Stomach (tissue), 4 donors: Measurements from ENCODE around the gene HOXB6.

Source experiments
- EP300 ChIP-seq: sonication (generic); formaldehyde crosslinking; IDR thresholded peaks from one replicate; pipeline ENCODE4 v1.6.1; 2017; ENCODE audit warnings: antibody characterized with exemption
- POLR2A ChIP-seq, 4 donors: fragments of 450-650 bp; IDR thresholded peaks; one replicate each; pipeline ENCODE4 v1.6.1; 2016; ENCODE audit warnings: antibody characterized with exemption in 4 of 4, control low read depth in 2 of 4, mild to moderate bottlenecking in 1 of 4, moderate library complexity in 1 of 4
- POLR2AphosphoS5 ChIP-seq, 3 donors: sonication (generic); formaldehyde crosslinking; IDR thresholded peaks; one replicate each; pipeline ENCODE4 v1.6.1; 2016; ENCODE audit warnings: antibody characterized with exemption in 3 of 3
- TF ChIP-seq, protein P1 (sequence below), 7 experiments: fragments of 450-650 bp in 4 of 7; fragments of 200-600 bp in 3 of 7; sonication (generic) in 3 of 7; IDR thresholded peaks; one replicate each; pipeline ENCODE4 v1.5.1; 2016 to 2019; ENCODE audit warnings: antibody characterized with exemption in 7 of 7, control low read depth in 2 of 7, mild to moderate bottlenecking in 1 of 7

DNA sequence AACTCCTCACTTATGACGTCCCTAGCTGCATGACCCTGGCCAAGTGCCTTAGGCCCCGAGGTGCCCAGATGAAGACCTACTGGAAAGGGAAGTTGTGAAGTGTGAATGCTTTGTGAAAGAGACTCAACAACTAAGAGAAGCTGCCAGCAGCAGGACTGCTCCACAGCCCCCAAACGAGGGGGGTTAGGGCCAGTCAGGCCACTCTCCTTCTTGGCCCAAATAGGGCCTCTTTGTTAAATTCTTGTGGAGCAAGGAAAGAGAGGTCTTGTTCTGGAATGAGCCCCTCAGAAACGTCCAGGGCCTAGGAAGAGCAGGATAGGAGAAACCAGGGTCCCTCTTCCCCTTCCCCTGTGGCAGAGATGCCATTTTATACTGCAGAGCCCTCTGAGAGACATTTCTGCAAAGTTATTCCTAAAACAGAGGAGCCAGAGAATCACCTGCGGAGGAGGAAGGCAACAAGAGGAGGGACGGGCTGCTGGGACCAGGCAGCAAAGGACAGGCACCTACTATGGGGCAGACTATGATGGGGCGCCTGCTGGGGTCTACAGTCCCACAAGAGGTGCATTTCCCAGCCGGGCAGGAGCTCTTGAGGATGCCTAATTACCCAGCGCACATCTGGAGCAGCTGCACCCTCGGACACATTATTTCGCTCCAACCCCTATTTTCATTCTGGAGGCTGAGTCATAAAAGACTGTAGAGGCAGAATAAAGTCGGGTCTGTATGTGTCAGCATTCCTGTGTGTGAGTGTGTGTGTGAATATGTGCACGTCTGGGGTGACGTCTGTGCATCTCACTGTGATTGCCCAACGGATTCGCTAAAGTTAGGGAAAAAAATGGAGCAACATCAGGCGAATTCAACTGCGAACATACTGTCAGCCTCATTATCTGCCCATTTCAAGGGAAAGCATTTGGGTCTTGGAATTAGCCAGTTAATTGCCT, 32.8 kb upstream of the HOXB6 start:
- TF ChIP-seq POLR2A (IDR thresholded peaks at IDR 0.05), result no peak
- TF ChIP-seq, protein P1, sequence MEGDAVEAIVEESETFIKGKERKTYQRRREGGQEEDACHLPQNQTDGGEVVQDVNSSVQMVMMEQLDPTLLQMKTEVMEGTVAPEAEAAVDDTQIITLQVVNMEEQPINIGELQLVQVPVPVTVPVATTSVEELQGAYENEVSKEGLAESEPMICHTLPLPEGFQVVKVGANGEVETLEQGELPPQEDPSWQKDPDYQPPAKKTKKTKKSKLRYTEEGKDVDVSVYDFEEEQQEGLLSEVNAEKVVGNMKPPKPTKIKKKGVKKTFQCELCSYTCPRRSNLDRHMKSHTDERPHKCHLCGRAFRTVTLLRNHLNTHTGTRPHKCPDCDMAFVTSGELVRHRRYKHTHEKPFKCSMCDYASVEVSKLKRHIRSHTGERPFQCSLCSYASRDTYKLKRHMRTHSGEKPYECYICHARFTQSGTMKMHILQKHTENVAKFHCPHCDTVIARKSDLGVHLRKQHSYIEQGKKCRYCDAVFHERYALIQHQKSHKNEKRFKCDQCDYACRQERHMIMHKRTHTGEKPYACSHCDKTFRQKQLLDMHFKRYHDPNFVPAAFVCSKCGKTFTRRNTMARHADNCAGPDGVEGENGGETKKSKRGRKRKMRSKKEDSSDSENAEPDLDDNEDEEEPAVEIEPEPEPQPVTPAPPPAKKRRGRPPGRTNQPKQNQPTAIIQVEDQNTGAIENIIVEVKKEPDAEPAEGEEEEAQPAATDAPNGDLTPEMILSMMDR (IDR thresholded peaks at IDR 0.05), result no peak
- no peak for TF ChIP-seq POLR2AphosphoS5 (IDR thresholded peaks at IDR 0.05)
- TF ChIP-seq EP300, result no peak
